ENCODE measurements around the gene TMCC3.
A peak's percentile ranks its signal among the peaks of the same experiment; 100 is the strongest.
"Not testable (repeated sequence)": the region's sequence is repeated elsewhere in the genome, so short reads cannot be mapped to it uniquely, and the experiment has no call there.

The TMCC3 gene

GRCh38 chr12:94636462-94637085 lies 13.8 kb downstream of the TMCC3 start:
- FAIRE-seq, result no peak
- DNase-seq (ENCODE audit: low spot score), result no peak

GRCh38 chr12:94634717-94635116 lies 15.6 kb downstream of the TMCC3 start:
- DNase-seq (ENCODE audit: low spot score), result no peak

GRCh38 chr12:94633401-94633800 lies 17.0 kb downstream of the TMCC3 start:
- no peak for FAIRE-seq

More at GRCh38 chr12:94634717-94635116, 15.6 kb downstream of the TMCC3 start:
- no peak for FAIRE-seq

GRCh38 chr12:94631058-94631457 lies 19.3 kb downstream of the TMCC3 start:
- FAIRE-seq, result no peak

More at GRCh38 chr12:94633401-94633800, 17.0 kb downstream of the TMCC3 start:
- no peak for DNase-seq (ENCODE audit: low spot score)

GRCh38 chr12:94628819-94629472 lies 21.4 kb downstream of the TMCC3 start:
- FAIRE-seq, result no peak
- DNase-seq (ENCODE audit: low spot score), result no peak

More at GRCh38 chr12:94631058-94631457, 19.3 kb downstream of the TMCC3 start:
- DNase-seq (ENCODE audit: low spot score), result no peak

GRCh38 chr12:94628369-94628768 lies 22.0 kb downstream of the TMCC3 start:
- DNase-seq (ENCODE audit: low spot score), result no peak

GRCh38 chr12:94625531-94625930 lies 24.8 kb downstream of the TMCC3 start:
- DNase-seq (ENCODE audit: low spot score), result no peak
- FAIRE-seq, result no peak

More at GRCh38 chr12:94628369-94628768, 22.0 kb downstream of the TMCC3 start:
- no peak for FAIRE-seq

GRCh38 chr12:94623161-94623920 lies 27.0 kb downstream of the TMCC3 start:
- FAIRE-seq (no peak), DNase-seq (ENCODE audit: low spot score) (no peak)

- FAIRE-seq, result no peak
- no peak for DNase-seq (ENCODE audit: low spot score)
Observed at GRCh38 chr12:94622475-94622874, 27.9 kb downstream of the TMCC3 start.

GRCh38 chr12:94621662-94622359 lies 28.5 kb downstream of the TMCC3 start:
- FAIRE-seq, result no peak
- no peak for DNase-seq (ENCODE audit: low spot score)

GRCh38 chr12:94620621-94621020 lies 29.7 kb downstream of the TMCC3 start:
- DNase-seq (ENCODE audit: low spot score) (no peak), FAIRE-seq (no peak)

- DNase-seq (ENCODE audit: low spot score) (peak; percentile 44), FAIRE-seq (no peak)
Observed at GRCh38 chr12:94618995-94619695, 31.2 kb downstream of the TMCC3 start.

- FAIRE-seq (no peak), DNase-seq (ENCODE audit: low spot score) (no peak)
Observed at GRCh38 chr12:94617101-94617500, 33.3 kb downstream of the TMCC3 start.

- no peak for DNase-seq (ENCODE audit: low spot score)
- no peak for FAIRE-seq
Observed at GRCh38 chr12:94616203-94616729, 34.1 kb downstream of the TMCC3 start.

GRCh38 chr12:94615260-94616181 lies 34.8 kb downstream of the TMCC3 start:
- peak; percentile 36 for DNase-seq (ENCODE audit: low spot score)
- no peak for FAIRE-seq

- DNase-seq (ENCODE audit: low spot score) (no peak), FAIRE-seq (no peak)
Observed at GRCh38 chr12:94614288-94614721, 36.1 kb downstream of the TMCC3 start.

GRCh38 chr12:94609917-94610443 lies 40.4 kb downstream of the TMCC3 start:
- DNase-seq (ENCODE audit: low spot score) (no peak), FAIRE-seq (no peak)

- DNase-seq (ENCODE audit: low spot score); FAIRE-seq: not testable (repeated sequence)
Observed at GRCh38 chr12:94606810-94607209, 43.5 kb downstream of the TMCC3 start.

GRCh38 chr12:94604366-94604698 lies 46.0 kb downstream of the TMCC3 start:
- no peak for FAIRE-seq
- no peak for DNase-seq (ENCODE audit: low spot score)

Measured in urothelium cell line (cell line).